ENCODE data around the gene ZNF791. TPM values are rescaled to one million over a fixed set of nuclear protein-coding genes. Genes with fewer than 3 reads are reported as not detected.

Gene ZNF791
- total RNA-seq, 1 experiment from 2014 or later = 26.0 TPM

GRCh38 chr19:12647490-12648071, 36.9 kb downstream of the ZNF791 start:
- CTCF ChIA-PET = no interaction called here
- BruUV-seq (replicated peaks) = no TSS peak
- intact Hi-C loops (cut with micrococcal nuclease; ENCODE audit: unreplicated experiment) = loop anchor here (10.0 kb wide), 1 partner anchor 763 kb away; the partner anchor contains the start of gene ZNF69
- no peaks in the 10 kb centered on the region for H3K36me3 ChIP-seq (ENCODE audit: insufficient read depth, low read length, poor library complexity, severe bottlenecking)
- TF ChIP-seq CTCF (conservative IDR thresholded peaks at IDR 0.05; ENCODE audit: low read depth, low read length) (no peak), EZH2 (IDR thresholded peaks at IDR 0.05; ENCODE audit: borderline replicate concordance, low read depth, low read length, poor library complexity, severe bottlenecking) (no peak)
- H3K27me3 ChIP-seq (replicated peaks; ENCODE audit: insufficient read depth, low read depth, low read length, poor library complexity) = no peaks in the 10 kb centered on the region
- H3K27ac ChIP-seq (ENCODE audit: low read depth, low read length, poor library complexity, severe bottlenecking) = no peak overlapping the region
- peak overlapping the region; percentile 28 for H3K4me3 ChIP-seq (ENCODE audit: low read depth, low read length, poor library complexity, severe bottlenecking)
- DNase-seq (ENCODE audit: low spot score) = peak; percentile 60
- no peaks in the 10 kb centered on the region for H3K4me1 ChIP-seq (ENCODE audit: insufficient read depth, low read length, poor library complexity, severe bottlenecking)
- H3K9me3 ChIP-seq (ENCODE audit: low read depth, low read length, poor library complexity, severe bottlenecking) = no peaks in the 10 kb centered on the region
- POLR2A ChIA-PET (ENCODE audit: low non-redundant PET) = interaction anchor here (0.6 kb wide), 1 partner anchor 19 kb away, joined by 5 read pairs; the partner anchor contains the start of genes MAN2B1 and WDR83

- peak; percentile 31; the same call in 1 of the 2 replicates for TF ChIP-seq CTCF (conservative IDR thresholded peaks at IDR 0.05; ENCODE audit: low read depth, low read length)
- no peak for TF ChIP-seq EZH2 (IDR thresholded peaks at IDR 0.05; ENCODE audit: borderline replicate concordance, low read depth, low read length, poor library complexity, severe bottlenecking)
- POLR2A ChIA-PET (ENCODE audit: low non-redundant PET) = interaction anchor here (0.6 kb wide), 1 partner anchor 18 kb away, joined by 5 read pairs; the partner anchor contains the start of genes MAN2B1 and WDR83
- BruUV-seq (replicated peaks) = no TSS peak
- H3K9me3 ChIP-seq (ENCODE audit: low read depth, low read length, poor library complexity, severe bottlenecking) = no peaks in the 10 kb centered on the region
- CTCF ChIA-PET = no interaction called here
- H3K4me3 ChIP-seq (ENCODE audit: low read depth, low read length, poor library complexity, severe bottlenecking) = peak overlapping the region; percentile 28
- H3K27ac ChIP-seq (ENCODE audit: low read depth, low read length, poor library complexity, severe bottlenecking) = no peak overlapping the region
- H3K27me3 ChIP-seq (replicated peaks; ENCODE audit: insufficient read depth, low read depth, low read length, poor library complexity) = no peaks in the 10 kb centered on the region
- H3K4me1 ChIP-seq (ENCODE audit: insufficient read depth, low read length, poor library complexity, severe bottlenecking) = no peaks in the 10 kb centered on the region
- intact Hi-C loops (cut with micrococcal nuclease; ENCODE audit: unreplicated experiment) = loop anchor here (10.0 kb wide), 1 partner anchor 763 kb away; the partner anchor contains the start of gene ZNF69
- DNase-seq (ENCODE audit: low spot score) = no peak
- H3K36me3 ChIP-seq (ENCODE audit: insufficient read depth, low read length, poor library complexity, severe bottlenecking) = no peaks in the 10 kb centered on the region
These were observed 37.4 kb downstream of the ZNF791 start for GRCh38 chr19:12648088-12648487.

- no peak for DNase-seq (ENCODE audit: low spot score)
- CTCF ChIA-PET = no interaction called here
- no peaks in the 10 kb centered on the region for H3K4me1 ChIP-seq (ENCODE audit: insufficient read depth, low read length, poor library complexity, severe bottlenecking)
These were observed 39.2 kb downstream of the ZNF791 start for GRCh38 chr19:12649941-12650340.

More at GRCh38 chr19:12649941-12650340, 39.2 kb downstream of the ZNF791 start:
- POLR2A ChIA-PET (ENCODE audit: low non-redundant PET) = no interaction called here
- intact Hi-C loops (cut with micrococcal nuclease; ENCODE audit: unreplicated experiment) = loop anchor here (10.0 kb wide), 1 partner anchor 765 kb away; the partner anchor contains the start of gene ZNF69
- TF ChIP-seq CTCF (conservative IDR thresholded peaks at IDR 0.05; ENCODE audit: low read depth, low read length) (no peak), EZH2 (IDR thresholded peaks at IDR 0.05; ENCODE audit: borderline replicate concordance, low read depth, low read length, poor library complexity, severe bottlenecking) (no peak)
- BruUV-seq (replicated peaks) = no TSS peak
- Histone ChIP-seq H3K9me3 (ENCODE audit: low read depth, low read length, poor library complexity, severe bottlenecking) (no peaks in the 10 kb centered on the region), H3K27me3 (replicated peaks; ENCODE audit: insufficient read depth, low read depth, low read length, poor library complexity) (no peaks in the 10 kb centered on the region), H3K27ac (ENCODE audit: low read depth, low read length, poor library complexity, severe bottlenecking) (no peak overlapping the region), H3K36me3 (ENCODE audit: insufficient read depth, low read length, poor library complexity, severe bottlenecking) (no peaks in the 10 kb centered on the region), H3K4me3 (ENCODE audit: low read depth, low read length, poor library complexity, severe bottlenecking) (no peak overlapping the region)

Measured in A673 (cell line).